Measurements from ENCODE around the gene SEC16B.

DNA sequence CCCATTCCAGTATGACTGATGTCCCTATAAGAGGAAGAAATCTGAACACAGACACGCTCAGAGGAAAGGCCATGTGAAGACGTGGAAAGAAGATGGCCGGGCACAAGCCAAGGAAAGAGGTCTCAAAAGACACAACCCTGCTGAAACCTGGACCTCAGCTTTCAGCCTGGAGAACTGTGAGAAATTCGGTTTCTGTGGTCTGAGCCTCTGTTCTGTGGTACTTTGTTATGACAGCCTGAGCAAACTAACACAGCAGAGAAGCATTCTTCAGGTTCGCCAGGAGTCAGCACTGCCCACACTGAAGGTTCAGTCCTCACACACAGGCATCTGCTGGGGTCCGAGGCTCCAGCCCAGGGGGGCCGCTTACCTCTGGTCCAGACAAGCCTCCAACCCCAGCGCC, 37.7 kb downstream of the SEC16B start:
- TF ChIP-seq, protein P1, sequence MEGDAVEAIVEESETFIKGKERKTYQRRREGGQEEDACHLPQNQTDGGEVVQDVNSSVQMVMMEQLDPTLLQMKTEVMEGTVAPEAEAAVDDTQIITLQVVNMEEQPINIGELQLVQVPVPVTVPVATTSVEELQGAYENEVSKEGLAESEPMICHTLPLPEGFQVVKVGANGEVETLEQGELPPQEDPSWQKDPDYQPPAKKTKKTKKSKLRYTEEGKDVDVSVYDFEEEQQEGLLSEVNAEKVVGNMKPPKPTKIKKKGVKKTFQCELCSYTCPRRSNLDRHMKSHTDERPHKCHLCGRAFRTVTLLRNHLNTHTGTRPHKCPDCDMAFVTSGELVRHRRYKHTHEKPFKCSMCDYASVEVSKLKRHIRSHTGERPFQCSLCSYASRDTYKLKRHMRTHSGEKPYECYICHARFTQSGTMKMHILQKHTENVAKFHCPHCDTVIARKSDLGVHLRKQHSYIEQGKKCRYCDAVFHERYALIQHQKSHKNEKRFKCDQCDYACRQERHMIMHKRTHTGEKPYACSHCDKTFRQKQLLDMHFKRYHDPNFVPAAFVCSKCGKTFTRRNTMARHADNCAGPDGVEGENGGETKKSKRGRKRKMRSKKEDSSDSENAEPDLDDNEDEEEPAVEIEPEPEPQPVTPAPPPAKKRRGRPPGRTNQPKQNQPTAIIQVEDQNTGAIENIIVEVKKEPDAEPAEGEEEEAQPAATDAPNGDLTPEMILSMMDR (IDR thresholded peaks at IDR 0.05; ENCODE audit: low read depth, low read length, poor library complexity, severe bottlenecking), result no peak
- TF ChIP-seq EZH2phosphoT487 (IDR thresholded peaks at IDR 0.05; ENCODE audit: borderline replicate concordance, low read length), result no peak

All from DOHH2 (cell line).